HCT116 (cell line): ENCODE data around the gene NPIPB8. TPM values are rescaled to one million over a fixed set of nuclear protein-coding genes. Genes with fewer than 3 reads are reported as not detected.
"Not testable (repeated sequence)": the region's sequence is repeated elsewhere in the genome, so short reads cannot be mapped to it uniquely, and the experiment has no call there.

Experiments
- ATAC-seq: fragments of 200-7000 bp; cut with Tn5 transposase; 2 replicates; pipeline ENCODE4 v1.9.1; 2020; ENCODE audit warnings: mild to moderate bottlenecking, moderate library complexity
- BruUV-seq: library from RNA; stranded (reverse); fragments of 400-500 nt; replicated peaks from 2 replicates; lab custom pipeline; 2021; lab: Mats Ljungman, UMichigan
- CTCF ChIA-PET: fragments of 300-600 bp; sonication (Branson Sonifier 250); formaldehyde crosslinking; loops from one replicate; lab custom pipeline; 2021; ENCODE audit warnings: antibody characterized with exemption; lab: Charles Lee
- POLR2A ChIA-PET: fragments of 300-600, 350-600 bp; sonication (Branson Sonifier 250); formaldehyde crosslinking; loops from one replicate; lab custom pipeline; 2021; ENCODE audit warnings: antibody characterized with exemption; lab: Charles Lee
- RAD21 ChIA-PET, 2 experiments: fragments of 300-600 bp; sonication (Branson Sonifier 250); formaldehyde crosslinking; loops; one replicate each; lab custom pipeline; 2023; ENCODE audit warnings: low total read pairs in 2 of 2; ENCODE audit not compliant: uncharacterized antibody in 2 of 2, unreplicated experiment in 2 of 2, low non-redundant PET in 1 of 2; lab: Charles Lee
- DNase-seq: peaks from one replicate; pipeline ENCODE4 v3.0.0-alpha.2; 2010; ENCODE audit warnings: low read depth, low spot score
- H2AFZ ChIP-seq: fragments of 200-600 bp; shearing (Covaris generic), sonication (generic); 2 replicates; pipeline ENCODE4 v1.6.1; 2017; ENCODE audit warnings: low read depth, mixed run types, mixed read lengths, antibody characterized with exemption, low read length; ENCODE audit not compliant: poor library complexity, severe bottlenecking
- H3K27ac ChIP-seq: 2 replicates; pipeline ENCODE4 v1.5.1; 2012; ENCODE audit warnings: low read depth, low read length
- H3K27me3 ChIP-seq: fragments of 200-600 bp; sonication (generic); 2 replicates; pipeline ENCODE4 v1.6.1; 2016; ENCODE audit warnings: mixed run types, low read length, mixed read lengths; ENCODE audit not compliant: insufficient read depth
- H3K36me3 ChIP-seq, 2 experiments: fragments of 200-500 bp in 1 of 2; fragments of 200-600 bp in 1 of 2; sonication (Bioruptor generic) in 1 of 2; sonication (generic) in 1 of 2; 2 replicates each; pipeline versions ENCODE4 v1.5.1 to v1.6.1; 2014 to 2016; ENCODE audit warnings: low read length in 2 of 2, inconsistent platforms in 1 of 2, mixed read lengths in 1 of 2, mixed run types in 1 of 2; ENCODE audit not compliant: insufficient read depth in 2 of 2, control insufficient read depth in 1 of 2
- H3K4me1 ChIP-seq, 2 experiments: fragments of 200-600 bp in 1 of 2; sonication (generic) in 1 of 2; 2 replicates each; pipeline versions ENCODE4 v1.5.1 to v1.6.1; 2012 to 2017; ENCODE audit warnings: low read length in 2 of 2, inconsistent platforms in 1 of 2, mild to moderate bottlenecking in 1 of 2, mixed read lengths in 1 of 2, mixed run types in 1 of 2, moderate library complexity in 1 of 2; ENCODE audit not compliant: insufficient read depth in 2 of 2, control insufficient read depth in 1 of 2
- H3K4me2 ChIP-seq: fragments of 200-600 bp; sonication (generic); 2 replicates; pipeline ENCODE4 v1.6.1; 2017; ENCODE audit warnings: mixed run types, low read length, mixed read lengths
- H3K4me3 ChIP-seq, 2 experiments: fragments of 200-600 bp in 1 of 2; sonication (generic) in 1 of 2; replicated peaks in 1 of 2; 2 replicates each; pipeline ENCODE4 v1.5.1; 2011 to 2016; ENCODE audit warnings: low read length in 2 of 2, control low read depth in 1 of 2, low read depth in 1 of 2, mild to moderate bottlenecking in 1 of 2, mixed read lengths in 1 of 2, mixed run types in 1 of 2
- H3K79me2 ChIP-seq: fragments of 200-600 bp; sonication (generic); 2 replicates; pipeline ENCODE4 v1.6.1; 2017; ENCODE audit warnings: mild to moderate bottlenecking, mixed run types, low read length, moderate library complexity, mixed read lengths; ENCODE audit not compliant: insufficient read depth
- H3K9ac ChIP-seq: fragments of 200-600 bp; sonication (generic); 2 replicates; pipeline ENCODE4 v1.6.1; 2016; ENCODE audit warnings: low read length, mixed read lengths
- H3K9me2 ChIP-seq: fragments of 200-600 bp; sonication (generic), shearing (Covaris generic); 2 replicates; pipeline ENCODE4 v1.6.1; 2017; ENCODE audit warnings: mixed run types, mild to moderate bottlenecking, moderate library complexity; ENCODE audit not compliant: insufficient read depth
- H3K9me3 ChIP-seq, 2 experiments: fragments of 200-500 bp in 1 of 2; fragments of 200-600 bp in 1 of 2; sonication (Bioruptor generic) in 1 of 2; sonication (generic) in 1 of 2; 2 replicates each; pipeline ENCODE4 v1.6.1; 2014 to 2017; ENCODE audit warnings: low read length in 2 of 2, mixed read lengths in 2 of 2, inconsistent platforms in 1 of 2, low read depth in 1 of 2, mild to moderate bottlenecking in 1 of 2, mixed run types in 1 of 2, moderate library complexity in 1 of 2; ENCODE audit not compliant: control insufficient read depth in 1 of 2, insufficient read depth in 1 of 2
- H4K20me1 ChIP-seq: fragments of 200-600 bp; sonication (generic), shearing (Covaris generic); 2 replicates; pipeline ENCODE4 v1.6.1; 2017; ENCODE audit warnings: mixed run types, mild to moderate bottlenecking, moderate library complexity; ENCODE audit not compliant: insufficient read depth
- ATF3 ChIP-seq: IDR thresholded peaks from 2 replicates; pipeline ENCODE4 v1.6.1; 2012
- JUND ChIP-seq: IDR thresholded peaks from 2 replicates; pipeline ENCODE4 v1.6.1; 2012
- intact Hi-C: fragments of 100-400 bp; cut with micrococcal nuclease; formaldehyde crosslinking; loops from 2 replicates; pipeline ENCODE4 v1.10.0; 2022
- total RNA-seq: library from RNA; stranded (reverse); gene quantifications from one replicate; pipeline ENCODE4 v1.2.1, GENCODE V29; 2021; ENCODE audit not compliant: unreplicated experiment

Gene NPIPB8
- total RNA-seq, 1 experiment from 2014 or later = 0.79 TPM

DNA sequence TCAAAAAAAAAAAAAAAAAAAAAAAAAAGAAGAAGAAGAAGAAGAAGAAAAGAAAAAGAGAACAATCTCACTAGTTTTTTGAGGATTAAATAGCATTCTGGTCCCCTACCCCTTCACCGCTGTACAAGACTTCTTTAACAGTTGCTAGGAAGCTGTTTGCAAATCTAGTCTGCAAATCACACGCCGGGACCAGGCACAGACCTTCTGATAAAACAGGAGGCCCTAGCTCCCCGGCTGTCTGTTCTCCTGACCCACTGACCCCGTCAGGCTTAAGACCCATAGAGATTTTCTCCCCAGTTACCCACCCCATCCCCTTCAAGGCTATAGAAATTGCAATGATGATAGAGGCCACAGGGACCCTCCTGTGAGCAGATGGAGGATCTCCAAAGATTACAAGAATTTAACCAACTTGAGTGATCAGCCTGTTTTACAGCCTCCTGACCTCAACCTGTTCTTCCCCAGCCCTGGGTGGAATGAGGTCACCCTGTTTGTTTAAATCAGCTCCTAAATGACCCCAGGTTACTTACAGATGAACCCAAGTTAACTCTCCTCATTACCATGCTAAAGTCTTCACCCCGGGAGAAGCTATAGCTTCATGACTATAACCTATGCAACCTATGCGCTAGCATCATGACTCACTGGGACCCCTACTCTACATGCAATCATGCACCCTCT is 16.2 kb upstream of the NPIPB8 start:
- ChIA-PET POLR2A (no interaction called here), CTCF (no interaction called here), RAD21 (no interaction called here)
- Histone ChIP-seq H3K9ac (no peak overlapping the region), H3K4me1 (no peaks in the 10 kb centered on the region), H3K9me3 (no peaks in the 10 kb centered on the region), H3K9me2 (no peaks in the 10 kb centered on the region), H2AFZ (no peak overlapping the region), H4K20me1 (no peaks in the 10 kb centered on the region), H3K27ac (no peak overlapping the region), H3K36me3 (no peaks in the 10 kb centered on the region), H3K4me3 (no peak overlapping the region), H3K79me2 (no peaks in the 10 kb centered on the region), H3K27me3 (no peaks in the 10 kb centered on the region), H3K4me2 (0 out of 2 replicates have a peak overlapping the region, but pooled peaks have one; percentile 68)
- no TSS peak for BruUV-seq
- TF ChIP-seq ATF3 (no peak), JUND (no peak)
- DNase-seq (no peak), ATAC-seq (no peak)
- intact Hi-C loops = no loop called here

GRCh38 chr16:28622532-28623171 is 15.2 kb upstream of the NPIPB8 start:
- H3K27ac ChIP-seq, H3K27me3 ChIP-seq, DNase-seq, H4K20me1 ChIP-seq, H3K9me2 ChIP-seq, BruUV-seq, H2AFZ ChIP-seq, H3K79me2 ChIP-seq, CTCF ChIA-PET, H3K4me1 ChIP-seq, H3K36me3 ChIP-seq, intact Hi-C loops, H3K9me3 ChIP-seq: not testable (repeated sequence)
- ChIA-PET POLR2A (interaction anchor here (0.6 kb wide), 1 partner anchor 13 kb away, joined by 5 read pairs; no protein-coding TSS in a partner anchor), RAD21 (interaction anchor here in 1 of 2 experiments (0.6 kb wide), 1 partner anchor 241 kb away, joined by 4 read pairs; the partner anchor contains the start of gene SH2B1)
- H3K4me3 ChIP-seq = peak overlapping the region; percentile 48 to 60
- H3K4me2 ChIP-seq = peak overlapping the region; percentile 68
- H3K9ac ChIP-seq = peak overlapping the region; percentile 61
- peak; percentile 25 for ATAC-seq
